ENCODE measurements around the gene RTL1. TPM values are rescaled to one million over a fixed set of nuclear protein-coding genes. Genes with fewer than 3 reads are reported as not detected.

The RTL1 gene
- total and polyA plus RNA-seq, 2 experiments from 2014 or later, result 0.36 TPM; not detected in 1

DNA sequence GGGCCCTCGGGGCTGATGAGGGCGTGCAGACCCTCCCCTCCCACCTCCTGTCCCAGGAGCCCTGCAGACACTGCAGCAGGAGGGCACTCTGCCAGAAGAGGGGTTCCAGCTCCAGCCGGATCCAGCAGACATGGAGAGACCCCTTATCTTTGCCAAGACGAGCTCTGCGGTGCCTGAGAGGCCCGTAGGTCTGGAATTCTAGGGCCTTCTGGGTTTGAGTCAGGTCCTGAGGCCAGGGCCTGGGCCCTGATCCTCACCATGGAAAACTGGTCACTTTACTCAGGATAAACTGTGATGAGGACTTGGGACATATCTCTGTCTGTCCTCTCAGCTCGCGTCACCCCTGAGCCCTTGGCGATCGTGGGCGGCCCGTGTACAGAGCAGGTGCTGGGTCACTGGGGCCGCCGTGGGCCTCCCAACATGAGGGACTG is 63.8 kb downstream of the RTL1 start:
- Histone ChIP-seq H3F3A (ENCODE audit: insufficient read depth) (peaks cover 21% of the 10 kb centered on the region), H3K27ac (no peak overlapping the region), H3K9me2 (ENCODE audit: insufficient read depth) (no peaks in the 10 kb centered on the region), H3K27me3 (replicated peaks; ENCODE audit: insufficient read depth) (no peaks in the 10 kb centered on the region), H3K4me2 (ENCODE audit: unreplicated experiment) (no peak overlapping the region), H3K9ac (no peak overlapping the region), H4K20me1 (ENCODE audit: insufficient read depth) (0 out of 2 replicates have a peak, but pooled peaks cover 4% of the 10 kb centered on the region), H3K9me3 (ENCODE audit: low read depth) (no peaks in the 10 kb centered on the region), H3K79me2 (ENCODE audit: insufficient read depth) (peaks cover 64% of the 10 kb centered on the region), H3K4me1 (ENCODE audit: insufficient read depth) (peaks cover 21% of the 10 kb centered on the region), H3K36me3 (ENCODE audit: low read depth) (no peaks in the 10 kb centered on the region; the same call in 1 of the 2 replicates), H3K4me3 (no peak overlapping the region), H2AFZ (no peak overlapping the region)
- in situ Hi-C loops (cut with MboI), result loop anchor here (25.0 kb wide), 1 partner anchor 427 kb away; no protein-coding TSS in a partner anchor
- TF ChIP-seq EZH2 (IDR thresholded peaks at IDR 0.05; ENCODE audit: insufficient read depth, poor library complexity, severe bottlenecking) (no peak), EZH2phosphoT487 (IDR thresholded peaks at IDR 0.05; ENCODE audit: insufficient read depth, low read depth) (no peak)
- no peak for DNase-seq
- WGBS, 2 experiments (ENCODE audit: low coverage in 1 of 2, low lambda C conversion rate in 2 of 2, missing lambda C conversion rate in 2 of 2), result 62 to 67% methylated on average over 14 of the region's 14 CpGs

DNA sequence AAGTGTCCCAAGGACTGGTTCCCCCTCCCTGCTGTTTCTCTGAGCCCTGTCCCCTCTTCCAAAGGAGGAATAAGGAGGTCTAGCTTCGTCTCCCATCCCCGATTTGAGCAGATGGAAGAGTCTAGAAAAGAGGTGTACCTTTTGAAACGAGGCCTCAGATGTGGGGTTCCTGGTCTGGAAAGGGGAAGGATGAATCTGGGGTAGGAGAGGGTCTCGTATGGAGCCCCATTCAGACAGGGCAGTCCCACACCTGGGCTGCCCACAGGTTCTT is 64.3 kb downstream of the RTL1 start:
- Histone ChIP-seq H3K27me3 (replicated peaks; ENCODE audit: insufficient read depth) (no peaks in the 10 kb centered on the region), H3K9me3 (ENCODE audit: low read depth) (no peaks in the 10 kb centered on the region), H3F3A (ENCODE audit: insufficient read depth) (peaks cover 21% of the 10 kb centered on the region), H3K4me3 (no peak overlapping the region), H3K36me3 (ENCODE audit: low read depth) (no peaks in the 10 kb centered on the region; the same call in 1 of the 2 replicates), H3K4me2 (ENCODE audit: unreplicated experiment) (no peak overlapping the region), H3K4me1 (ENCODE audit: insufficient read depth) (peaks cover 21% of the 10 kb centered on the region), H2AFZ (no peak overlapping the region), H3K27ac (no peak overlapping the region), H4K20me1 (ENCODE audit: insufficient read depth) (0 out of 2 replicates have a peak, but pooled peaks cover 4% of the 10 kb centered on the region), H3K9me2 (ENCODE audit: insufficient read depth) (no peaks in the 10 kb centered on the region), H3K9ac (no peak overlapping the region), H3K79me2 (ENCODE audit: insufficient read depth) (peaks cover 64% of the 10 kb centered on the region)
- in situ Hi-C loops (cut with MboI), result loop anchor here (25.0 kb wide), 1 partner anchor 427 kb away; no protein-coding TSS in a partner anchor
- TF ChIP-seq EZH2phosphoT487 (IDR thresholded peaks at IDR 0.05; ENCODE audit: insufficient read depth, low read depth) (no peak), EZH2 (IDR thresholded peaks at IDR 0.05; ENCODE audit: insufficient read depth, poor library complexity, severe bottlenecking) (no peak)
- DNase-seq, result no peak
- 30 to 35% methylated on average over 4 of the region's 4 CpGs for WGBS, 2 experiments (ENCODE audit: low coverage in 1 of 2, low lambda C conversion rate in 2 of 2, missing lambda C conversion rate in 2 of 2)

DNA sequence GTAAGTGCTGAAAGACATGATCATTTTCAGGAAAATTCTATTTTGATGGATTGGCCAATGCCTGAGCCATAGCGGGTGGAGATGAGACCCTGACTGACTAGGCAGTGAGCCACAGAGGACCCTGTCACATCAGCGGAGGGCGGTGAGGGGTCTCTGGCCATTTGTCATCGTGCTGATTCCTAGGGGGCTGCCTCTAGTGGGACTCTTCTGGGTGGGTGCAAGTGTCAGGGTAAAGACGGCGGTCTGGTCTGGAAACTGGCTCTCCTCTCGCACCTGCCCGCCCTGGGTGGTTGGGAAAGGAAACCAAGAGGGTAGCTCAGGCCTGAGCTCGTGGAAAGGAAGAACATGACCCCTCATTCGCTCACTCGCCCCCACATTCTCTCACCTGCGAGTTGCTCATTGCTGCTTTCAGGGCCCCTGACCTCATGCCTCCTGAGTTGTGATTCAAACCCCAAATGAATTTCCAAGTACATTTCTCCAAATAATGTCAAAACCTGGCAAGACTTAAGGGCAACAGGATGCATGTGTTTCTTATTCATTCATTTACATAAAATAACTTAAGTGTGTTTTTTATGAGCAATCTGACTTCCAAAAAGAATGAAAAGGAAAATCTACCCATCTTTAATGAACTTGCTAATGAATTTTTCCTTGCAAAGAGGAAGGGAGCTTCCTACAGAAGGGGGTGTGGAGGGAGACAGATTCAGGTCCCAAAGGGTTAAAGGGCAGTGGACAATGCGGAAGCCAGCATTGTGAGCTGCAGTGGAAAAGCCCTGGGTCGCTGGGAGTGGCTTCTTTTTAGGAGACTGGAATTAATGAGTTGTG is 64.8 kb downstream of the RTL1 start:
- no peak overlapping the region for H2AFZ ChIP-seq

DNA sequence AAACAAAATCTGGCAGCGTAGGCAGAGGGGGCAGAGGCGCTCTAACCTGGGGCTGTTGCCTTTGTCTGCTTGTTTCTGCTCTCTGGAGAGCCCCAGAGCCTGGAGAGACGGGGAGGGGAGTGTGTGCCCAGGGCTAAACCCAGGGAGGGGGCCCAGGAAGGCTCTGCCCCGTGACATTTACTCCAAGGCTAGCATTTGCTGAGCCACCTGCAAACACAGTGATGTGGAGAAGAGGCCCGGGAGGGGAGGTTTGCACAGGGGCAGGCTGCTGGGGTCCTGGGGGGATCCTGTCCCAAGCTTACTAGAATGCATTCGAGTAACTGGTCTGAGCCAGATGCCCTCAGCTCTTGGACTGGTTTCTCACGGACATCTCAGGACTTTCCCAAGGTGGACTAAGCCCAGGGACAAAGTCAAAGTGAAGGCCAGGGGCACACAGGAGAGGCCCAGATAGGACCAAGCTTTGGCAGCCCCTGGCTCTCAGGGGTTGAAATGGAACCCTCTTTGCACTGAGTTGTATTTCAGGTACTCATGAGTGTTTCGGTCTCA is 65.6 kb downstream of the RTL1 start:
- H3K79me2 ChIP-seq (ENCODE audit: insufficient read depth), result peaks cover 70% of the 10 kb centered on the region

More for the DNA sequence above, 64.8 kb downstream of the RTL1 start:
- H4K20me1 ChIP-seq (ENCODE audit: insufficient read depth), result 0 out of 2 replicates have a peak, but pooled peaks cover 4% of the 10 kb centered on the region
- no peaks in the 10 kb centered on the region for H3K27me3 ChIP-seq (replicated peaks; ENCODE audit: insufficient read depth)
- H3K9me2 ChIP-seq (ENCODE audit: insufficient read depth), result no peaks in the 10 kb centered on the region
- no peak overlapping the region for H3K27ac ChIP-seq
- no peaks in the 10 kb centered on the region; the same call in 1 of the 2 replicates for H3K36me3 ChIP-seq (ENCODE audit: low read depth)
- no peak overlapping the region for H3K9ac ChIP-seq
- in situ Hi-C loops (cut with MboI), result loop anchor here (25.0 kb wide), 1 partner anchor 426 kb away; no protein-coding TSS in a partner anchor
- TF ChIP-seq EZH2phosphoT487 (IDR thresholded peaks at IDR 0.05; ENCODE audit: insufficient read depth, low read depth), result no peak
- TF ChIP-seq EZH2 (IDR thresholded peaks at IDR 0.05; ENCODE audit: insufficient read depth, poor library complexity, severe bottlenecking), result no peak
- no peak overlapping the region for H3K4me2 ChIP-seq (ENCODE audit: unreplicated experiment)
- no peak overlapping the region for H3K4me3 ChIP-seq
- H3K4me1 ChIP-seq (ENCODE audit: insufficient read depth), result peaks cover 21% of the 10 kb centered on the region
- no peaks in the 10 kb centered on the region for H3K9me3 ChIP-seq (ENCODE audit: low read depth)
- peaks cover 23% of the 10 kb centered on the region for H3F3A ChIP-seq (ENCODE audit: insufficient read depth)
- DNase-seq, result peak; percentile 46
- 66% methylated on average over 14 of the region's 14 CpGs for WGBS, 2 experiments (ENCODE audit: low coverage in 1 of 2, low lambda C conversion rate in 2 of 2, missing lambda C conversion rate in 2 of 2)
- H3K79me2 ChIP-seq (ENCODE audit: insufficient read depth), result peaks cover 65% of the 10 kb centered on the region

More for the DNA sequence above, 65.6 kb downstream of the RTL1 start:
- in situ Hi-C loops (cut with MboI), result loop anchor here (25.0 kb wide), 1 partner anchor 426 kb away; no protein-coding TSS in a partner anchor
- Histone ChIP-seq H3K9me3 (ENCODE audit: low read depth) (no peaks in the 10 kb centered on the region), H3K9me2 (ENCODE audit: insufficient read depth) (no peaks in the 10 kb centered on the region), H3K27ac (no peak overlapping the region), H3K9ac (no peak overlapping the region), H3K4me1 (ENCODE audit: insufficient read depth) (peaks cover 17% of the 10 kb centered on the region), H2AFZ (no peak overlapping the region), H3K36me3 (ENCODE audit: low read depth) (peaks cover 4% of the 10 kb centered on the region; the same call in 1 of the 2 replicates), H3K4me2 (ENCODE audit: unreplicated experiment) (no peak overlapping the region), H4K20me1 (ENCODE audit: insufficient read depth) (0 out of 2 replicates have a peak, but pooled peaks cover 4% of the 10 kb centered on the region), H3F3A (ENCODE audit: insufficient read depth) (peaks cover 24% of the 10 kb centered on the region), H3K27me3 (replicated peaks; ENCODE audit: insufficient read depth) (no peaks in the 10 kb centered on the region), H3K4me3 (no peak overlapping the region)
- 85 to 93% methylated on average over 8 of the region's 8 CpGs for WGBS, 2 experiments (ENCODE audit: low coverage in 1 of 2, low lambda C conversion rate in 2 of 2, missing lambda C conversion rate in 2 of 2)
- TF ChIP-seq EZH2phosphoT487 (IDR thresholded peaks at IDR 0.05; ENCODE audit: insufficient read depth, low read depth) (no peak), EZH2 (IDR thresholded peaks at IDR 0.05; ENCODE audit: insufficient read depth, poor library complexity, severe bottlenecking) (no peak)
- no peak for DNase-seq

Data from GM23248 (cell line).